Measurements from ENCODE around the gene AJAP1.

GRCh38 chr1:4770713-4771112 lies 116.3 kb downstream of the AJAP1 start:
- no peak for TF ChIP-seq CTCF (IDR thresholded peaks at IDR 0.05; ENCODE audit: low read length)
- TF ChIP-seq EZH2 (optimal IDR thresholded peaks at IDR 0.05; ENCODE audit: low read depth, low read length): no peak
- TF ChIP-seq EZH2phosphoT487 (IDR thresholded peaks at IDR 0.05; ENCODE audit: low read length): no peak

Measured in MM.1S (cell line).